ENCODE data around the gene AGPAT4.
"Not testable (repeated sequence)": the region's sequence is repeated elsewhere in the genome, so short reads cannot be mapped to it uniquely, and the experiment has no call there.

Gene AGPAT4

DNA sequence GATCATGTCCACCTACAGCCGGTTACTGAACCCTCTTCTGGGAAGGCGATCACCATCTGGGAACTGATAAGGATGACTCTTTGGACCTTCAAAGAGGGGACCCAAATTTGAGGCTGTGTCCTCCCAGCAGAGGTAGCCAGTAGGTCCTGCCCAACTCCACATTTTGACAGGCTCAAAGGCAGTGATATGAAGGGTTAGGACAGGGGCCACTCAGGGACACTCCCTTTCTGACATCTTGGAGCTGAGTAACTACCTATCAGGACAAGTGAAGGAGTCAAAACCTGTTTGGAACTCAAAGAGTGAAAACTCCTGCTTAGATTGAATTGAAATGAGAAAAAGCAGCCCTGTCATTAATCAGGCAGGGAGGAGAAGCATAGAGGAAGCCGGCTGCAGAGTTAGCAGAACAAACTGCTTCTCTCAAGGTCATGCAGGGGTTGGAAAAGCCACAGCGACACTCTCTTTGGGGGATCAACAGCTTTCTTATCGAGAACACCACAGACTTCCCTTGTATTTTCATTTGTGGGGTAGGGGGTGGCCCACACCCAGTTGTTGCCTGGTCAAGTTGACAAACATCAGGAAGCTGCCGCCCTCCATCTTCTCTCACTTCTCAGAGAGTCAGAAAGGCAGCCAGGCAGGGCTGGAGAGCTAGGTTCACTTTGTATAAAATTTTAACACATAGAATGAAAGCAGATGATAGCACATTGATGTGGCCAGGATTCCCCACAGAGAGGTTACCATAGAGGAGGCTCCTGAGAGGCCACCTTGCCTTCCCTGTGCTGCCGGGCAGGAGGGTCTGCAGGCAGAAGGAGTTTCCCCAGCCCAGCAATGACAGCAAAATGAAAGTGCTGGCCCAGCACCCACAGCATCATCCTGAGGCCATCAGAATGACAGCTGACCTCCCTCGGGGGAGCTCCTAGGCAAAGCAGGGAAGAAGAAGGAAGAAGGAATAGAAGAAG, 47.6 kb downstream of the AGPAT4 start:
- no peak for DNase-seq

DNA sequence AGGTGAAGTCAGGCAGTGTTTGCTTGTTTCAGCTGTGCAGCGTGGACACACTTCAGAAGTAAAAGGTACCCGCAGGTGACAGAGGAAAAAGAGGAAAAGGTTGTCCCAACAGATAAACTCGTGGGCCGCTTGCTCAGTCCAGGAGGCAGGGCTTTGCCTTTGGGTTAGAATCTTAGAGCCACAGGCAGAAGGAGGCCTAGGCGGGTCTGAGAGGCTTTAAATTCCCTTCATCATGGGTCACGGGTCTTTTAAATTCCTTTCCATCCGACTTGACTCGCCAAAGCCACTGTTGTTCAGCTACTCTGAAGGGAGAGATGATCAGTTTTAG, 48.2 kb downstream of the AGPAT4 start:
- DNase-seq: no peak

DNA sequence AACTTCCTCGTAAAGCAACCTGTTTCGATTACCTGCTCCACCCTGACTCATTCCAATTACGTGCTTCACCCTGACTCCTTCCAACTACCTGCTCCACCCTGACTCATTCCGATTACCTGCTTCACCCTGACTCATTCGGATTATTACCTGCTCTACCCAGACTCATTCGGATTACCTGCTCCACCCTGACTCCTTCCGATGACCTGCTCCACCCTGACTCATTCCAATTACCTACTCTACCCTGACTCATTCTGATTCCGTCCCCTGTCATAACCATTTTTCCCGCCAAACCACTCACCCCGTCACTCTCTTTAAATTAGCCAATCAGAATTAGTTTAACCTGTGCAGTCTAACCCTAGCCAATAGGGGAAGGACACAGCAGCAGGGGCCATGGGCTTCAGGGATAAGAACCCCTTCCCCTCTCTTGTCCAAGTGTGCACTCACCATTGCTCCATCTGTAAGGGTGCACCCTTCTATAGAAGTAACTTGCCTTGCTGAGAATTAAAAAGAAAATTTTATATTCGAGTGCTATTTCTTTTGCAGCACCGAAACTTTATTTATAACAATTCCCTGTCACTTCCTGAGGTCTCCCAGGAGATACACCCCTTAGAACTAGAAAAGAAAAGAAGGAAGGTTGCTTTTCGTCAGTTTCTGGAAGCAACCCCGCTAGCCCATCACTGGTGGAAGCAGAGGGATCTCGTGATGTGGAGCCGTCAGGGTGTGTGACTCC, 48.7 kb downstream of the AGPAT4 start:
- not testable (repeated sequence) for DNase-seq

DNA sequence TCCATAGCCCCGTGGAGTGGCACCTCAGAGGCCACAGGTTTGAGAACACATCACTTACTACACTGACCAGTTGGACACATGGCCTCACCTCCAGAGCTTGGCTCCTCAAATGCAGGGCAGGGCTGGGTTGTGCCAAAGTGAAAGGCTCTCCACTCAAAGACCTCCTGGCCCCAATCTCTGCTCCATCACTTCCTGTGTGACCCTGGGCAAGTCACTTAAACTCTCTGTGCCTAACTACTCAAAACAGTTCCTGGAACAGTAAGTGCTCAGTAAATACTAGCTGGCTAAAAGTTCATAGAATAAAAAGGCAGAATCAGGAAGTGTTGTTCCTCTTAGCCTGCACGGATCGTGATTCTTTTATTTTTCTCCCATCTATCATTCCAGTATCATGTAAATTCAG, 50.2 kb downstream of the AGPAT4 start:
- DNase-seq: no peak

DNA sequence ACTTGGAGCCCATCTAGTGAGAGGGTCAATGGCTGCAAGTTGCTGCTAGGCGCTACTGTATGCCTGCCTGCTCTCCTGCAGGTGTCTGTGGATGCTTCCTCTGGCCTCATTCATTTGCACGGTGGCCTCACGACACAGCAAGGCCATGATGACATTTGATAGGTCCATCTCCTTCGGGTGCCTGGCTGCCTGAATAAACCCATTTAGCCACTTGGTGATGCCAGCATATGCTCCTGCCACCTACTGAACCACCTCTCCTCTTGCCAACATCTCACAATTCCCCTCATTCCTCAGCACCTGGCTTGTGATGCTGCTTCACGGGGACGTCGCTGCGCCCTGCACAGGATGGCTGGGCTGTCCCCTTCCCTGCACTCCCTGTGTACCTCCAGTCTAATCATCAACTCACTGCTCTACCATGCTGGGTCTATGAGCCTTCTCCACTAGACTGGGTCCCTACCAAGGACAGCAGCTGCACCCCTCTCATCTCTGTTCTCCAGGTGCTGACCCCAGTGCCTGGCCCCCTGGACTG, 51.1 kb downstream of the AGPAT4 start:
- no peak for DNase-seq

DNA sequence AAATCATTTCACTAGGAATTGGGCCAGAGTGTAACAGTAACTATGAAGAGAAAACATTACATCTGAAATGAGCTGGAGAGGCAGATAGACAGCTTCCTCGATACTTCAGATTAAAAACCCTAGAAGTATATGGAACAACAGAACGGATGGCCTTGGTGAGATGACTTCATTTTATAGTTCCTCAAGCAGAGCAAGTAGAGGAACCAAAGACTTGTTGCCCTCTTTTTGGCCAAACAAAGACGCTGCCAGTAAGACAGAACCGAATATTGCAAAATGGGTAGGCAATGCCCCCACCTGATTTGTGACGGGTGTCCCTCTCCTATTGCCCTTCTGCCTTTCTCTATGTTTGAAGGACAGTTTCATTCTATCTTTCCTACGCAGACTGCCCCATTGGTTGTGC, 53.5 kb downstream of the AGPAT4 start:
- DNase-seq: no peak

DNA sequence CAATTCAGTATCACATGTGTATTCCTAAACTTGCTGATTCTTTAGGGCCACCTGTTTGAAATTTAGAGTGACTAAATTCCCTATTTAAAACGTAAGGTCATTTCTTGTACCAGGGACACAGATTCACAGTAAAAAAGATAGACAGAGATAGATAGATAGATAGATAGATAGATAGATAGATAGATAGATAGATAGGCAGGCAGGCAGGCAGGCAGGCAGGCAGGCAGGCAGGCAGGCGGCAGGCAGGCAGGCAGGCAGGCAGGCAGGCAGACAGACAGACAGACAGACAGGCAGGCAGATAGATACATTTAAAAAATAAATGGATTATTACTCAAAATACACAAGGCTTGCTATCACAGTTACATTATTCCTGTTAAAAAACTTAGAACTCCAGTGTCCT, 54.2 kb downstream of the AGPAT4 start:
- no peak for DNase-seq

DNA sequence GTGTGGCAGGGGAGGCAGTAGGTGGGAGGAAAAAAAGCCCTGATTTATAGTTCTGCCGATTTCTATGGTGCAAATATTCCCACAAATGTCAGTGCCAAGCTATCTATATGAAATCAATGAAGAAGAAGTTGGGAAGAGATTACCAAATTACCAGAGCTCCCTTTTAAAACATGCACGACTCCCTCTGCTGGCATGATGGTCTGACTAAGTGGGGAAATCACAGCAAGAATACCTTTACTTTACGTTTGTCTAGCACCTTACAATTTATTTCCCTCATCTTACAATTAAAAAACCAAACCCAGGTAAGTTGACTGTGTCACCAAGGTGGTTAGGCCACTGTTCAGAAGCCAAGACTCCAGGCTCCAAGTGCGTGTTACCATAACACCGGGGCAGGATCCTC, 55.6 kb downstream of the AGPAT4 start:
- DNase-seq: no peak

DNA sequence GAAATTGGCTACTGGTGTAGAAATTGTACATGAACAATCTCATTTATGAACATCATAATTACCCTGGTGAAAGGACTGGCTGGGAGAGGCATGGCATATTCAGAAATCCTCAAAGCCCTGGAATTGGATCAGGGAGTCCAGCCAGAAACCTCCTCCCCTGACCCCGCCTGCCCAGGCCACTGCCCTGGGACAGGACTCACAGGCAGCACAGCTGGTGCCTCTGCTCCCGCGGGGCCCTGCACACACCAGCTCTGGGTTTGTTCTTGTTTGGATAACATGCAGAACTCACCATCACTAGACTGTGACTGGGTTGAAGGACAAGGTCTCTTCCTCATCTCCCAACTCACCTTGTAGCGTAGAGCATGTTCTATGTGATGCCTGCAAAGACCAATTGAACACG, 56.2 kb downstream of the AGPAT4 start:
- no peak for DNase-seq

DNA sequence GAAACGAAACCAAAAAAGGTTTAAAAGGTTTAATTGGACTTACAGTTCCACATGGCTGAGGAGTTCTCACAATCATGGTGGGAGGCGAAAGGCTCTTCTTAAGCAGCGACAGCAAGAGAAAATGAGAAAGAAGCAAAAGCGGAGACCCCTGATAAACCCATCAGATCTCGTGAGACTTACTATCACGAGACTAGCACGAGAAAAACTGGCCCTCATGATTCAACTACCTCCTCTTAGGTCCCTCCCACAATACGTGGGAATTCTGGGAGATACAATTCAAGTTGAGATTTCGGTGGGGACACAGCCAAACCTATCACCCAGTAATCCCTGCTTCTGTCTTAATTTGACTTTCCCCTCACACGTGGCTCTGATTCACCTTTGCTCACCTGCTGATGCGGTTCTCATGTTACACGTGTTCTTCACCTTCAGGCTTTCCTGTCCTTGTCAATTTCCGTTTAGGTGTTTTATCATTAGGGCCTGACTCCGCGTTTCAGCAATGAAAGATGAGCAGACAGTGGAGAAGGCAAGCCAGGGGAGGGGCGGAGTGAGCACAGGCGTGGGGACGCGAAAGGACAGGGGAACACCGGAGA, 57.1 kb downstream of the AGPAT4 start:
- no peak for DNase-seq

DNA sequence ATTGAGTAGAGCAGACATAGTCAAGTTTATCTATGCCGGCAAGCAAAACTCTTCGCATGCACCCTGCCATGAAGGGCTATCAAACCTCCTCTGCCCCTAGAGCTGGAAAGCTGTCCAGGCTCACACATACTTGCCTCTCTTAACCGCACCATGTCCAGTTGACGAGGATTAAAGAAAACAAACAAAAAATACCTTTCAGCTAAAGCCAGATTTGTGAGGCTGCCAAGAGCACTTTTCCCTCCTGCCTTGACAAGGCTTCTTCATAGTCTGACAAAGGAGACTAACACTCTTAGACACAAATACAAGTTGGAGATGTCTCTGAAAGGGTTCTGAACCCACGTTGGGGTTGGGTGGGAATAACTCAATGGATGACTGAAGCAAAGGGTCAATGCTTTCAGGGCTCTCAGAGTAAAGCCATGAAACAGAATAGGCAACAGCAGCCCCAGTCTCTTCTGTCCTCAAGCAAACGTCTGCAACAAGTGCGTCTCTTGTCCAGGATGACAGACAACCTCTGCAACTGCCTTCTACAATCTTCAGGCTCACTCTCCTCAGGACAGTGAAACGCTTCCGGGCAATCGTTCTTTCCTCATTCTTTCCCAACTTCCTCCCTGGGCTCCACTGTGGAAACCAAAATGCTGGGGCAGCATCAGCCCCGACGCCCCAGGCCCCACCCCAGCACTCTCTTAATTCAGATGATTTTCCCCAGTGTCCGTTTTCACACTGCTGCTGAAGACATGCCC, 57.8 kb downstream of the AGPAT4 start:
- DNase-seq: no peak

DNA sequence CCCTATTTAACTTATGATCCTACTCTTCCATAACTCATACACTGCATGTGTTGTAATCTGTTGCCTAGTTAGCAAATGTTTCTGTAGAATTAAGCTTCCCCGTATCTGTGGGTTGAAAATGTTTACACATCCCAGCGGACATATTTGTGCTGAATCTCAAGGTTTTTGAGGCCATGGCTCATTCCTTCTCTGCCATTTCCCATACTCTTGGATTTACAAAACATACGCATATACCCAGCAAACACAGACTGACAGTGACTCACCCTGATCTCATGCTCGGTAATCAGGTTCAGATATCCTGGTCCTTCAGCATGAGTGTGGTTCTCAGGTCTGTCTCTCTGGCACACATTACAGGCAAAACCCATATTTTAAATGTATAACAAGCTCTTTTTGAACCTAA, 58.7 kb downstream of the AGPAT4 start:
- DNase-seq: no peak

DNA sequence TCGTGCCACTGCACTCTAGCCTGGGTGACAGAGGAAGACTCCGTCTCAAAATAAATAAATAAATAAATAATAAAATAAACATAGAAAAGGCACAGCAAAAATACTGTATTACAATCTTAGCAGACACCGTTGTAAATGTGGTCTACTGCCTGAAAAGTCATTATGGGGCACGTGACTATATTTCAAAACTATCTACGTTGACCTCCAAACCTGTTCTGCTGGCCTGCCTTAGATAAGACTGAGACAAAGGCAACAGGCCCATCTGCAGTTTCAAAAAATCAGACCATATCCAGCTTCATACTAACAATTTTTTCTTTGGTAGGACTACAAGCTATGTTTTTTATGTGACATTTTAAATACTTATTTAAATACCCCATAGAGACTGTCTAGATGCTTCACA, 59.1 kb downstream of the AGPAT4 start:
- DNase-seq: no peak

DNA sequence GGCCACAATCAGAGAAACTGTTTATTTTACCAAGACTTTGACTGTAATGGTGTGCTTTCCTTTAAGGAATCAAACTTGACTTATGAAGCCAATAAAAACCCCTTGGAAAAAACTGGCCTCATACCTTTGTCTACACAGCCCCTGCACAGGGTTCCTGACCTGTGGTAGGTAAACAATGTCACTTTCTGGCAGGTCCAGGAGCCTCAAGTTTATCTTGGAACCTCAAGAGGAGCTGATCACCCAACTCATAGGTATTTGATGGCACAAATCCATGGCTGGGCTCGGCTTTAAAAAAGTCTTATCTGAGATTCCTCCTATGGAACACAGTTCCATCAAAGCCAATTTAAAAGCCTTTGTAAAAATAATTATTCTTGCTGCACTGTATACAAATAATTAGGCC, 61.0 kb downstream of the AGPAT4 start:
- no peak for DNase-seq

DNA sequence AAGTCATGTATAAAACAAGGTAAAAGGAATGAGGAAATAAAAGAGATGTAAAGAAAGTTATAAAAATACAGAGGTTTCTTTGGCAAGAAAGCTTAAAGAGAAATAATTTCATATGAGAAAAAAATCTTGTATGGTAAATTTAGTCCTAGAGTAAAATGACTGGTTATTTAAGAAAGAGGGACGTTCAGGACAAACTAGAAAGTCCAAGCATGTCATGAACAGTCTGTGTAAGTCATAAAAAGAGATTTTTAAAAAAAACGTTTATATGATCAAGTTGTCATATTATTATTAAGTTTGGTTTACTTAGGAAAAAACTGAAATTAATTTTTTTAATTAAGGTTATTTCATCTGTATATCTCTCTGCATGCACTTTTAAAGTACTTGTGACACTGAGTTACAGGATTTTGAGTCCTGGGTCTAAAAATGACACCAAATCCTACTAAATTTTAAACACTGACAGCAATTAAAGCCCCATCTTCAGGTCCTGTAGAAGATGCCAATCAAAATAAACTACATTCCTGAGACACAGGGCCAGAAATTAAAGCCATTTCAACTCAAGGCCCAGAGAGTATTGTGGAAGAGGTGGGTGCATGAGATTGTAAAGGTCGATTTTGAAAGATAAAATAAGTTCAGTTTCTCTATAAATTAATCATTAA, 62.4 kb downstream of the AGPAT4 start:
- DNase-seq: no peak

DNA sequence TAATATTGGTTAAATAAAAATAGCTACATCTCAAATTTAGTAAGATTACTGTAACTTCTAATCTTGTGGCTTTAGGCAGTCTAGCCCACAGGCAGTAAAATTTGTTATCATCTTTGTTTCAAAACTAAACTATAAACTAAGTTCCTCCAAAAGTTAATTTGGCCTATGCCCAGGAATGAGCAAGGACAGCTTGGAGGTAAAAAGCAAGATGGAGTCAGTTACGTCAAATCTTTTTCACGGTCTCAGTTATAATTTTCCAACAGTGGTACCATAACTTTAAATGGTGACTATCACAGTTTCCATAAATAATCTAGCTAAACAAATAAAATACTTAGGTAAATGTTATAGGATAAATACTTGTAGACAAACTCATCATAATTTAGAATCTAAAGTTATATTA, 63.0 kb downstream of the AGPAT4 start:
- no peak for DNase-seq

DNA sequence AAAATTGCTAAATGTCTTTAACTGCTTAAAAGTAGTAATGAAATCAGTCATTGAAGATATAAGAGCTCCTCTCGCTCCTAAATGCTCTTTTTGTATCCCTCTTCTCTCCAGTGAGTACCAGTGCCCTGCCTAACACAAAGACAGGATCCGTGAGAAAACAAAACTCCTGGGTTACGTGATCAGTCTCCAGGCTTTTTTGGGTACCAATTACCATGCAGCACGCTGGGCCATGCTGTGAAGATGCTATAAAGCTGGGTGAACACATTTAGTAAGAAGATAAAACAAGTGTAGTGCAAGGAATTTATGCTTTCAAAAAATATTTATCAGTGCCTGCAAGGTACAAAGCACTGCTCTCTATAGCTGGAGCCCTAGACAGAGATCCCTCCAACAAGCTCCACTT, 66.7 kb downstream of the AGPAT4 start:
- no peak for DNase-seq

DNA sequence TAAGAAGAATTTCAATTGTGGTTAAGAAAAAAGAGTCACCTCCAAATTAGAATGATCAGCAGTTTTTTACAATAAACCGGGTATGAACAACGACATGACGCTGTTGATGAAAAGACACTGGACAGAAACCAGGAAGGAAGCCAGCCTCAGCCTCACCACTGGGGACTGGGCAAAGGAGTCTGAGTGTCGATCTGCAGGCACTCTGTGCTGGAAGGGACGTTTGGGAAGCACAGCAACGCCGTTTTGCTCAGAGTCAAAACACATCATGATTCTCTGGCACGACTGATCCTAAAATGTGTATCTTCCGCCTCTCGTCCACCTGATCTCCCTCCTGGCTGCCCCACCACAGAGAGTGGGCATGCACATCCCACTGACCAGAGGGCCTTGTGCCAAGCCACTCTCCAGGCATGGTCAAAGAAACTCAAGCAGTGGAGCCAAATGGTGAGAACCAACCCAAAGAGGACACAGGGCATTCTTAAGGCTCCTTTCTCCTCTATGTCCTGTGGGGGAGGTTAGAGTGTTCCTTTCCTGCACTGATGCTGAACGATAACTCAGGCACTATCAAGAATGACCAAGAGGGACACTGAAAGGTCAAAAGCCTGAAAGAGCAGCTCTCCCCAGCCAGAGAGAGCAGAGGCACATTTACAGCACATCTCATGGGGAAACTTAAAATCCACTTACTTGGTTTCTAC, 68.8 kb downstream of the AGPAT4 start:
- DNase-seq: no peak

DNA sequence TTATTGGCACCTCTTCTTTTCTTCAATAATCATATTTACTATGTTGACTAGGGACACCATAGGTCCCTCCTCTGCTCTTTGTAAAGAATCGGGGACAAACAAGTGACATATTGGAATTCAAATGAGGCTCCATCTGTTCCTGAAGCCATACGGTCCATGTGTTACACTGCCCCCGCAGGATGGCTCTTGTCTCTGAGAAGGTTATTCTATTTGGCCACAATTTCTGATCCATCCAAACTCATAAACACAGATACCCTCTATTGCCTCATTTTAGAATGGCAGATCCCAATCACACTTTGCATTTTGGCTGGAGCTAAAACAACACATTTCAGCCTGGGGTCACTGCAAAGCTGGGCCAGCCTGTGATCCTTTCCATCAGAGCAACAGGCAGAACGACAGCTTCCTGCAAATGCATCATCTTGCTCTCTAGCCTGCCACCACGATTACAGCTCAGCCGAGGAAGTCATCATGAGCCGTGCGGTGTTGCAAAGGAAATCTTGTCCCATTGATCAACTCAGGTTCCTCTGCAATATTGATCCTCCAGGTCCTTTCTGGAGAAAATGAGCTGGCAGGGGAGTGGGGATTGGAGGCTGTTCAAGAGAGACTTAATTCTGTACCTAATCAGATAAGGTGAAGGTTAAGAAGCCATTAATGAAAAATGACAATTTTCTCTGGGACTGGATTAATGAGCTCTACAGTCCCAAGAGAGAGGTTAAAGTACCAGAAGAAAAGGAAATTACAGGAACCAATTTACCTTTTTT, 73.1 kb downstream of the AGPAT4 start:
- no peak for DNase-seq

DNA sequence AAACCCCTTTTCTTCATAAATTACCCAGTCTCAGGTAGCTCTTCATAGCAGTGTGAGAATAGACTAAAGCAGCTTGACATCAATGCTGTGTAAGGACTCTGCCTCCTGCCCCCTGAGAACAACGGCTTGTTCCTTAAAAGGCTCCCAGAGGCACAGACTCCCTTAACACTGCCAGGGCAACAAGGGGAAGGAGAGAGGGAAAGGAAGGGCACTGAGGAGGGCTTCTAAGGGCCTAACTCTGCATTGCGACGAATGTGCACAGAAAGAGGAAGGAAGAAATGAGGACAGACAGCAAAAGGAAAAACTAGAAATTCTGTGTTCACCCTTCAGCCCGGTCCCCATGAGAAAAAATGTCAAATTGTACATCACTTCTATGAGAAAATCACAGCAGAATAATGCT, 74.0 kb downstream of the AGPAT4 start:
- DNase-seq: no peak
